Measurements from ENCODE around the gene SYT12.
"Not testable (repeated sequence)": the region's sequence is repeated elsewhere in the genome, so short reads cannot be mapped to it uniquely, and the experiment has no call there.

SYT12 gene

GRCh38 chr11:66999555-66999954 lies 23.4 kb upstream of the SYT12 start:
- DNase-seq = no peak

GRCh38 chr11:67001332-67001731 lies 21.6 kb upstream of the SYT12 start:
- DNase-seq = no peak

GRCh38 chr11:67002297-67002913 lies 20.5 kb upstream of the SYT12 start:
- DNase-seq = peak; percentile 15

- DNase-seq = no peak
Observed at GRCh38 chr11:67002921-67003411, 20.0 kb upstream of the SYT12 start.

GRCh38 chr11:67005200-67005599 lies 17.7 kb upstream of the SYT12 start:
- DNase-seq = not testable (repeated sequence)

GRCh38 chr11:67006029-67006884 lies 16.7 kb upstream of the SYT12 start:
- DNase-seq = no peak

GRCh38 chr11:67007126-67007525 lies 15.8 kb upstream of the SYT12 start:
- no peak for DNase-seq

GRCh38 chr11:67010296-67010905 lies 12.5 kb upstream of the SYT12 start:
- no peak for DNase-seq

GRCh38 chr11:67013511-67014045 lies 9.4 kb upstream of the SYT12 start:
- no peak for DNase-seq

- DNase-seq = no peak
Observed at GRCh38 chr11:67014343-67014742, 8.6 kb upstream of the SYT12 start.

GRCh38 chr11:67015048-67015447 lies 7.9 kb upstream of the SYT12 start:
- DNase-seq = no peak

GRCh38 chr11:67016550-67016949 lies 6.4 kb upstream of the SYT12 start:
- no peak for DNase-seq

- DNase-seq = no peak
Observed at GRCh38 chr11:67020949-67021348, 2.0 kb upstream of the SYT12 start.

- no peak for DNase-seq
Observed at GRCh38 chr11:67022341-67022933, 497 bp upstream of the SYT12 start.

- no peak for DNase-seq
Observed at GRCh38 chr11:67023957-67024353, 1.0 kb downstream of the SYT12 start.

- DNase-seq = no peak
Observed at GRCh38 chr11:67024410-67024809, 1.5 kb downstream of the SYT12 start.

GRCh38 chr11:67024966-67025365 lies 2.0 kb downstream of the SYT12 start:
- DNase-seq = no peak

GRCh38 chr11:67025750-67026149 lies 2.8 kb downstream of the SYT12 start:
- DNase-seq = no peak

GRCh38 chr11:67026941-67027340 lies 4.0 kb downstream of the SYT12 start:
- no peak for DNase-seq

GRCh38 chr11:67027483-67027930 lies 4.6 kb downstream of the SYT12 start:
- no peak for DNase-seq

GRCh38 chr11:67027943-67028542 lies 5.1 kb downstream of the SYT12 start:
- DNase-seq = no peak

GRCh38 chr11:67029146-67029545 lies 6.2 kb downstream of the SYT12 start:
- no peak for DNase-seq

- DNase-seq = no peak
Observed at GRCh38 chr11:67030976-67031375, 8.0 kb downstream of the SYT12 start.
